WTC11 (cell line): ENCODE measurements around the gene L1CAM. TPM values are rescaled to one million over a fixed set of nuclear protein-coding genes. Genes with fewer than 3 reads are reported as not detected.
A peak's percentile ranks its signal among the peaks of the same experiment; 100 is the strongest.

Experiments used
- ATAC-seq: fragments of 200-7000 bp; cut with Tn5 transposase; 2 replicates; pipeline ENCODE4 v1.10.0; 2021; ENCODE audit warnings: mild to moderate bottlenecking, moderate library complexity
- CTCF ChIA-PET: fragments of 300-600 bp; sonication (Branson Sonifier 250); formaldehyde crosslinking; loops from one replicate; lab custom pipeline; 2021; ENCODE audit warnings: antibody characterized with exemption; lab: Charles Lee
- POLR2A ChIA-PET: fragments of 350-600 bp; sonication (Branson Sonifier 250); formaldehyde crosslinking; loops from one replicate; lab custom pipeline; 2021; ENCODE audit warnings: antibody characterized with exemption; lab: Charles Lee
- DNase-seq: peaks from one replicate; pipeline ENCODE4 v3.0.0; 2021; ENCODE audit warnings: low spot score
- H3K27ac Mint-ChIP-seq: 2 replicates; pipeline ENCODE4 v1.8.0; 2021; ENCODE audit warnings: mixed read lengths
- H3K27me3 Mint-ChIP-seq: 2 replicates; pipeline ENCODE4 v1.8.0; 2021; ENCODE audit warnings: low read depth, mild to moderate bottlenecking, moderate library complexity, mixed read lengths
- H3K36me3 Mint-ChIP-seq: 2 replicates; pipeline ENCODE4 v1.8.0; 2021; ENCODE audit warnings: mixed read lengths
- H3K4me1 Mint-ChIP-seq: 2 replicates; pipeline ENCODE4 v1.8.0; 2022; ENCODE audit warnings: mixed read lengths
- H3K4me3 Mint-ChIP-seq: 2 replicates; pipeline ENCODE4 v1.8.0; 2021; ENCODE audit warnings: mild to moderate bottlenecking, moderate library complexity, mixed read lengths
- H3K9me3 Mint-ChIP-seq: 2 replicates; pipeline ENCODE4 v1.8.0; 2021; ENCODE audit warnings: mixed read lengths
- CDX4 ChIP-seq: fragments of 250-450 bp; sonication (Bioruptor Pico); IDR thresholded peaks from 2 replicates; pipeline ENCODE4 v1.9.0; 2021; ENCODE audit warnings: moderate library complexity, mild to moderate bottlenecking, inconsistent platforms, borderline replicate concordance
- CREB1 ChIP-seq: sonication (generic); formaldehyde crosslinking; IDR thresholded peaks from 2 replicates; pipeline ENCODE4 v1.8.0; 2023; ENCODE audit warnings: mild to moderate bottlenecking, missing genetic modification reagents
- E2F1 ChIP-seq: sonication (generic); formaldehyde crosslinking; IDR thresholded peaks from 2 replicates; pipeline ENCODE4 v1.8.0; 2022; ENCODE audit warnings: mild to moderate bottlenecking, missing genetic modification reagents
- EMX1 ChIP-seq: fragments of 250-450 bp; sonication (Bioruptor Pico); IDR thresholded peaks from 2 replicates; pipeline ENCODE4 v1.8.0; 2021; ENCODE audit warnings: mild to moderate bottlenecking
- ERG ChIP-seq: fragments of 250-450 bp; sonication (Bioruptor Pico); IDR thresholded peaks from 2 replicates; pipeline ENCODE4 v1.8.0; 2021; ENCODE audit warnings: mild to moderate bottlenecking
- GABPB1 ChIP-seq: sonication (generic); formaldehyde crosslinking; IDR thresholded peaks from 2 replicates; pipeline ENCODE4 v1.8.1; 2023; ENCODE audit warnings: mild to moderate bottlenecking, missing genetic modification reagents
- HMGXB4 ChIP-seq: sonication (generic); formaldehyde crosslinking; IDR thresholded peaks from 2 replicates; pipeline ENCODE4 v1.8.1; 2023; ENCODE audit warnings: mild to moderate bottlenecking, moderate library complexity, missing genetic modification reagents
- IRF1 ChIP-seq: sonication (generic); formaldehyde crosslinking; IDR thresholded peaks from 2 replicates; pipeline ENCODE4 v1.8.0; 2023; ENCODE audit warnings: missing genetic modification reagents
- NR2C2 ChIP-seq: sonication (generic); formaldehyde crosslinking; IDR thresholded peaks from 2 replicates; pipeline ENCODE4 v1.8.0; 2022; ENCODE audit warnings: mild to moderate bottlenecking, missing genetic modification reagents
- PRDM15 ChIP-seq: sonication (generic); formaldehyde crosslinking; IDR thresholded peaks from 2 replicates; pipeline ENCODE4 v1.8.0; 2022; ENCODE audit warnings: missing genetic modification reagents
- PREB ChIP-seq: sonication (generic); formaldehyde crosslinking; IDR thresholded peaks from 2 replicates; pipeline ENCODE4 v1.8.1; 2022; ENCODE audit warnings: mild to moderate bottlenecking, missing genetic modification reagents, moderate library complexity, borderline replicate concordance
- PRRX2 ChIP-seq: fragments of 250-450 bp; sonication (Bioruptor Pico); IDR thresholded peaks from 2 replicates; pipeline ENCODE4 v1.8.0; 2021; ENCODE audit warnings: mild to moderate bottlenecking
- ZNF396 ChIP-seq: fragments of 250-450 bp; sonication (Bioruptor Pico); IDR thresholded peaks from 2 replicates; pipeline ENCODE4 v1.8.0; 2021; ENCODE audit warnings: mild to moderate bottlenecking, moderate library complexity, borderline replicate concordance
- total RNA-seq: library from RNA; stranded (reverse); gene quantifications from 3 replicates; pipeline ENCODE4 v1.2.3, GENCODE V29; 2021

L1CAM gene
- total RNA-seq, 1 experiment from 2014 or later = 40.2 TPM

GRCh38 chrX:153928846-153929245 is 42.9 kb upstream of the L1CAM start:
- Mint-ChIP-seq H3K4me3 (peak overlapping the region; percentile 34), H3K27me3 (no peaks in the 10 kb centered on the region), H3K9me3 (no peaks in the 10 kb centered on the region), H3K27ac (peak overlapping the region; percentile 84), H3K36me3 (peaks cover 6% of the 10 kb centered on the region), H3K4me1 (peaks cover 21% of the 10 kb centered on the region)
- POLR2A ChIA-PET = interaction anchor here (0.6 to 2.0 kb wide), 10 partner anchors 13 to 442 kb away, joined by 3 to 8 read pairs (median 4); partner anchors contain the start of genes HCFC1, L1CAM and RENBP
- DNase-seq = no peak
- ATAC-seq = no peak
- TF ChIP-seq PRRX2 (no peak), HMGXB4 (CRISPR knock-in tag) (no peak), NR2C2 (CRISPR knock-in tag) (no peak), EMX1 (CRISPR knock-in tag) (no peak), CDX4 (CRISPR knock-in tag) (no peak), CREB1 (CRISPR knock-in tag) (no peak), PREB (no peak), GABPB1 (CRISPR knock-in tag) (no peak), PRDM15 (CRISPR knock-in tag) (no peak), E2F1 (CRISPR knock-in tag) (no peak), ZNF396 (CRISPR knock-in tag) (no peak), ERG (no peak), IRF1 (CRISPR knock-in tag) (no peak)
- CTCF ChIA-PET = interaction anchor here (0.6 to 6.9 kb wide), 9 partner anchors 11 to 310 kb away, joined by 3 to 116 read pairs (median 5); partner anchors contain the start of gene RENBP
